Endothelial cell of umbilical vein (primary cell): Measurements from ENCODE around the gene NTNG1. TPM values are rescaled to one million over a fixed set of nuclear protein-coding genes. Genes with fewer than 3 reads are reported as not detected.

Experiments used
- BruUV-seq: library from RNA; stranded (reverse); fragments of 400-500 nt; replicated peaks from 2 replicates; lab custom pipeline; 2021; lab: Mats Ljungman, UMichigan
- CTCF ChIA-PET: fragments of 300-600, 350-600 bp; sonication (Branson Sonifier 250); formaldehyde crosslinking; loops from one replicate; lab custom pipeline; 2021; ENCODE audit warnings: antibody characterized with exemption, inconsistent platforms; lab: Charles Lee
- POLR2A ChIA-PET: fragments of 300-600, 350-600 bp; sonication (Branson Sonifier 250); formaldehyde crosslinking; loops from one replicate; lab custom pipeline; 2021; ENCODE audit warnings: antibody characterized with exemption, inconsistent platforms; lab: Charles Lee
- DNase-seq: peaks from one replicate; pipeline ENCODE4 v3.0.0-alpha.2; 2011; ENCODE audit warnings: low read depth, low spot score
- FAIRE-seq: peaks from 2 replicates; lab custom pipeline; 2011; peaks lifted over from hg19 to GRCh38; lab: Jason Lieb, UNC
- H2AFZ ChIP-seq: 2 replicates; pipeline ENCODE4 v1.6.0; 2012; ENCODE audit warnings: low read depth, low read length, control low read depth, inconsistent platforms
- H3K27ac ChIP-seq: 2 replicates; pipeline ENCODE4 v1.5.1; 2011; ENCODE audit warnings: low read depth, mild to moderate bottlenecking, control low read depth, low read length, moderate library complexity; ENCODE audit not compliant: insufficient read depth
- H3K27me3 ChIP-seq, 2 experiments: 2 replicates each; pipeline versions ENCODE4 v1.6.0 to v1.6.1; 2011; ENCODE audit warnings: low read length in 2 of 2, mixed read lengths in 1 of 2; ENCODE audit not compliant: control insufficient read depth in 2 of 2, insufficient read depth in 2 of 2
- H3K36me3 ChIP-seq, 2 experiments: 2 replicates in 1 of 2; 3 replicates in 1 of 2; pipeline ENCODE4 v1.5.1; 2011; ENCODE audit warnings: low read length in 2 of 2, mild to moderate bottlenecking in 1 of 2, moderate library complexity in 1 of 2; ENCODE audit not compliant: control insufficient read depth in 2 of 2, insufficient read depth in 2 of 2; ENCODE audit errors: extremely low read depth in 1 of 2
- H3K4me1 ChIP-seq: 3 replicates; pipeline ENCODE4 v1.5.1; 2011; ENCODE audit warnings: mild to moderate bottlenecking, low read length; ENCODE audit not compliant: control insufficient read depth, insufficient read depth; ENCODE audit errors: extremely low read depth
- H3K4me2 ChIP-seq: 2 replicates; pipeline ENCODE4 v1.6.1; 2011; ENCODE audit warnings: low read length, control low read depth, mixed read lengths; ENCODE audit not compliant: insufficient read depth
- H3K4me3 ChIP-seq, 3 experiments: fragments of 200-600 bp in 1 of 3; sonication (generic), shearing (Covaris generic) in 1 of 3; replicated peaks in 1 of 3; 2 replicates each; pipeline ENCODE4 v1.5.1; 2011 to 2016; ENCODE audit warnings: control low read depth in 3 of 3, low read length in 3 of 3, mild to moderate bottlenecking in 2 of 3, inconsistent platforms in 1 of 3, low read depth in 1 of 3, moderate library complexity in 1 of 3; ENCODE audit not compliant: insufficient read depth in 1 of 3
- H3K79me2 ChIP-seq: 2 replicates; pipeline ENCODE4 v1.6.0; 2012; ENCODE audit warnings: low read length, inconsistent platforms; ENCODE audit not compliant: control insufficient read depth, insufficient read depth
- H3K9ac ChIP-seq: replicated peaks from 2 replicates; pipeline ENCODE3; 2011; ENCODE audit warnings: low read length, control low read depth; ENCODE audit not compliant: insufficient read depth; ENCODE audit errors: extremely low read depth
- H3K9me1 ChIP-seq: replicated peaks from 3 replicates; pipeline ENCODE4 v1.6.0; 2011; ENCODE audit warnings: mild to moderate bottlenecking, low read length; ENCODE audit not compliant: control insufficient read depth, insufficient read depth; ENCODE audit errors: extremely low read depth
- H3K9me3 ChIP-seq: replicated peaks from 2 replicates; pipeline ENCODE4 v1.5.1; 2012; ENCODE audit warnings: low read length, inconsistent platforms; ENCODE audit not compliant: control insufficient read depth, insufficient read depth
- H4K20me1 ChIP-seq: replicated peaks from 2 replicates; pipeline ENCODE3; 2011; ENCODE audit warnings: mild to moderate bottlenecking, low read length; ENCODE audit not compliant: control insufficient read depth, insufficient read depth; ENCODE audit errors: extremely low read depth
- CTCF ChIP-seq, 2 donors: IDR thresholded peaks; 1 replicate in 1 of 2; 2 replicates in 1 of 2; pipeline ENCODE4 v1.5.1; 2011; ENCODE audit warnings: low read length in 2 of 2, mild to moderate bottlenecking in 2 of 2, moderate library complexity in 2 of 2, control low read depth in 1 of 2, inconsistent platforms in 1 of 2, low read depth in 1 of 2; ENCODE audit not compliant: insufficient read depth in 1 of 2; ENCODE audit errors: extremely low read depth in 1 of 2
- EZH2 ChIP-seq: IDR thresholded peaks from 2 replicates; pipeline ENCODE4 v1.6.1; 2012; ENCODE audit warnings: borderline replicate concordance, low read depth, mild to moderate bottlenecking, moderate library complexity, low read length, inconsistent platforms; ENCODE audit not compliant: severe bottlenecking
- FOS ChIP-seq: IDR thresholded peaks from 2 replicates; pipeline ENCODE4 v1.6.1; 2011; ENCODE audit warnings: mild to moderate bottlenecking, low read length, moderate library complexity, borderline replicate concordance; ENCODE audit not compliant: insufficient read depth
- GATA2 ChIP-seq: IDR thresholded peaks from 2 replicates; pipeline ENCODE4 v1.7.0; 2011; ENCODE audit warnings: low read depth, mild to moderate bottlenecking, moderate library complexity, mixed read lengths, low read length; ENCODE audit not compliant: insufficient read length, insufficient read depth
- JUN ChIP-seq: IDR thresholded peaks from 2 replicates; pipeline ENCODE4 v1.6.1; 2011; ENCODE audit warnings: borderline replicate concordance, low read depth; ENCODE audit not compliant: insufficient read length, insufficient read depth
- MAX ChIP-seq: IDR thresholded peaks from 2 replicates; pipeline ENCODE4 v1.6.1; 2011; ENCODE audit not compliant: insufficient read depth, insufficient read length
- MYC ChIP-seq: IDR thresholded peaks from one replicate; pipeline ENCODE4 v1.6.1; 2011; ENCODE audit warnings: mild to moderate bottlenecking, low read depth, low read length
- POLR2A ChIP-seq: IDR thresholded peaks from 2 replicates; pipeline ENCODE4 v1.6.1; 2012; ENCODE audit warnings: low read depth, mild to moderate bottlenecking, control low read depth, low read length
- POLR2AphosphoS5 ChIP-seq: IDR thresholded peaks from 2 replicates; pipeline ENCODE4 v1.6.1; 2012; ENCODE audit warnings: low read depth, mild to moderate bottlenecking, control low read depth, low read length, moderate library complexity; ENCODE audit not compliant: insufficient read depth
- dilution Hi-C: fragments of 300-500 bp; cut with MboI; formaldehyde crosslinking; loops from one replicate; pipeline ENCODE4 v1.15.0; 2019; ENCODE audit warnings: low sequenced_read_pairs; ENCODE audit not compliant: extremely low pct_ligation_motif_present
- intact Hi-C: fragments of 100-400 bp; cut with micrococcal nuclease; formaldehyde crosslinking; loops from one replicate; pipeline ENCODE4 v1.10.0; 2022
- polyA plus RNA-seq, 4 experiments: library from polyadenylated mRNA; depleted of rRNA in 3 of 4; stranded (reverse) in 3 of 4; unstranded in 1 of 4; fragments of >200 nt; gene quantifications; 2 replicates each; pipeline versions ENCODE4 v1.2.1 to v1.2.3, GENCODE V29; 2011 to 2012; ENCODE audit warnings: missing spikeins in 1 of 4
- total RNA-seq: library from RNA; stranded (reverse); gene quantifications from 2 replicates; pipeline ENCODE4 v1.2.3, GENCODE V29; 2021

Gene NTNG1
- total and polyA plus RNA-seq, 2 donors (not counting 3 experiments of a cell fraction or from before 2014, with no cell fraction given), result not detected

GRCh38 chr1:107096690-107097089, 44.1 kb upstream of the NTNG1 start:
- no peak for FAIRE-seq

More at GRCh38 chr1:107096690-107097089, 44.1 kb upstream of the NTNG1 start:
- TF ChIP-seq POLR2AphosphoS5 (no peak), FOS (no peak), CTCF (IDR thresholded peaks at IDR 0.05; ENCODE audit: extremely low read depth in 1 of 2, insufficient read depth in 1 of 2, low read depth in 1 of 2, low read length in 2 of 2) (no peak), EZH2 (no peak), MYC (no peak), MAX (no peak), JUN (no peak), GATA2 (no peak), POLR2A (no peak)
- Histone ChIP-seq H3K36me3 (no peaks in the 10 kb centered on the region), H3K4me1 (no peaks in the 10 kb centered on the region), H3K27me3 (no peaks in the 10 kb centered on the region), H3K9me1 (no peaks in the 10 kb centered on the region), H3K4me2 (no peak overlapping the region), H2AFZ (no peak overlapping the region), H3K9me3 (no peaks in the 10 kb centered on the region), H3K9ac (no peak overlapping the region), H3K4me3 (no peak overlapping the region), H3K79me2 (no peaks in the 10 kb centered on the region), H4K20me1 (no peaks in the 10 kb centered on the region), H3K27ac (no peak overlapping the region)
- dilution Hi-C loops, result no loop called here
- ChIA-PET POLR2A (no interaction called here), CTCF (no interaction called here)
- no peak for DNase-seq
- no TSS peak for BruUV-seq
- intact Hi-C loops, result no loop called here
